Stimulated activated CD4-positive, alpha-beta T cell treated with anti-CD3 and anti-CD28 coated beads, Interleukin-15, amount 100 ng/mL, for 48 hours (primary cell): ENCODE measurements around the gene TMC5.
"Not testable (repeated sequence)": the region's sequence is repeated elsewhere in the genome, so short reads cannot be mapped to it uniquely, and the experiment has no call there.

Source experiments
- DNase-seq, 2 donors: peaks; one replicate each; pipeline ENCODE4 v3.0.0-alpha.2; 2020; ENCODE audit warnings: low read depth in 2 of 2

TMC5 gene

DNA sequence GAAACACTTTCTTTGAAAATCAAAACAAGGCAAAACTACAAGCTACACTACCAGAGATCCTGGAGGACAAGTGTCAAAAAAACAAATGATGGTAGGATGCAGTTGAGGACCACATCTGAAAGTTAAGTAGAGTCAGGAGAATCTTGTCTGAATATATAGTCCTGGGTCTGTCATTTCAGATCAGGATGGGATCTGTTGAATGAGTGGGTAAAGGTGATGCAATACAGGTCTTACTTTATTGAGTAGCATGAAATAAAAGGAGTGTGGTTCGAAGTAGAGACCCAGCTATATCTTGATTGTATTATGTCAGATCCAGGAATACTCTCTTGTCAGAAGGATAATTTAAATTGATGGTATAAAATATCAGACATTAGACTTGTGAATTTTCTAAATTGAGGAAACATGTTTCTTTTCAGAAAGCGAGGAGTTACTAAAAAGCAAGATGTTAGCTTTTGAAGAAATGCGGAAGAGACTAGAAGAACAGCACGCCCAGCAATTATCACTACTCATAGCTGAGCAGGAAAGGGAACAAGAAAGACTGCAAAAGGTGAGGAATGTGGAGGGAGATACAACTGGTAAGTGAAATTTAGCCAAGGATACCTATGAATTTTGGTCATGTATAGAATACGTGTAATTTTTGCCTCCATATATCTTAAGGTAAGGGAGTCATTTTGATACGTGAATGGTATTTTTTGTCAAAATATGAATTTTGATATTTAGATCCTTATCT is 122.7 kb downstream of the TMC5 start:
- no peak for DNase-seq

DNA sequence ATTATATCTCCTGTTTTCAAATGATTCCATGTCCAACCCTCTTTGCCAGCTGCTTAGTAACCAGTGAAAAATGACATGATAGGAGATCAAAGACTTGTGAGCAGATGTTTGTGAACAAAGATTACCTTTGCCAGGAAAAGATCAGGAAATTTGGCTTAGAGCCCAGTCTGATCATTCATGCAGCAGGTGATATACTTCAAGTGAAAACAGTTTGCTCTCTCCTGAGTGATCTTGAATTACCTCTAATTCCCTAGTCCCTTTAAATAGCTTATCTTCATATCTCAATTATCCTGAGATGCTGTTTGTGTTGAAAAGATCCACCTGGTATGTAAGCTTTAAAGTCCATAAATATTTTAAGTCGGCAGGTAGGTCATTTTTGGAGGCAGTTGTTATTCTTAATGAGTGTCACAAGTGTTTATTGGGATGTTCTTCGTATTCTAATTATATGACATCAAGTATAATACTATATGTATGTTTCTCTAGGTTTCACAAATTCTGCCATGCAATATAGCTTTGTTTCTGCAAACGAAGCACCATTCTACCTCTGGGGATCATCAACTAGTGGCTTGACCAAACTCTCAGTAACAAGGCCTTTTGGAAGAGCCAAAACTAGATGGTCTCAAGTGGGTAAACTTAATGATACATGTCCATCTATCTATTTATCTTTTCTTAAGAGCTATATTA is 124.6 kb downstream of the TMC5 start:
- DNase-seq, result no peak

DNA sequence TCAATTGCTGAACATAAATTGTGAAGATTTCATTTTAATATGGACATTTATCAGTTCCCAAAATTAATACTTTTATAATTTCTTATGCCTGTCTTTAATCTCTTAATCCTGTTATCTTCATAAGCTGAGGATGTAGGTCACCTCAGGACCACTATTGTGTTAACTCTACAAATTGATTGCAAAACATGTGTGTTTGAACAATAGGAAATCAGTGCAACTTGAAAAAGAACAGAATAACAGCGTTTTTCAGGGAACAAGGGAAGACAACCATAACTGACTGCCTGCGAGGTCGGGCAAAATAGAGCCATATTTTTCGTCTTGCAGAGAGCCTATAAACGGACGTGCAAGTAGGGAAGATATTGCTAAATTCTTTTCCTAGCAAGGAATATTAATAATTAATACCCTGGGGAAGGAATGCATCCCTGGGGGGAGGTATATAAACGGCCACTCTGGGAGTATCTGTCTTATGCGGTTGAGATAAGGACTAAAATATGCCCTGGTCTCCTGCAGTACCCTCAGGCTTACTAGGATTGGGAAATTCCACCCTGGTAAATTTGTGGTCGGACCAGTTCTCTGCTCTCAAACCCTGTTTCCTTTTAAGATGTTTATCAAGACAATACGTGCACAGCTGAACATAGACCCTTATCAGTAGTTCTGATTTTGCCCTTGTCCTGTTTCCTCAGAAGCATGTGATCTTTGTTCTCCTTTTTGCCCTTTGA is 125.8 kb downstream of the TMC5 start:
- not testable (repeated sequence) for DNase-seq

DNA sequence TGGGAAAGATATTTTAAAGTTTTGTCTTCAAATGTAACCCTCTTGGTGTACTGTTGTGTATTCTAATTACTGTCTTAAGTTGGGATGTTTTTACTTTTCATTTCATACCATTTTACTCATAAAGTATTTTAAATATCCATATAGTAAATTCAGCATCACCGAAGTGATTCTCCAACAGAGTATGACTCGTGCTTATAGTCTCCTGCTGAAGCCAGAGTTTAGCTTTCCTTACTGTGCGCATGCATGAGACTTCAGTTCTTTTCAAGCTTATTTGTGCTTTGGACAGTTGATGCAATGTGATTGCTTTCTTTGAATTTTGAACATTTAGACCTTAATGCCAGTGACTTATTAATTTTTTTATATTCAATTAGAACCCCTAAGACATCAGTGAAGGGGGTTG is 130.5 kb downstream of the TMC5 start:
- DNase-seq, result no peak
